H1 (cell line): ENCODE data around the gene CNOT1. TPM values are rescaled to one million over a fixed set of nuclear protein-coding genes. Genes with fewer than 3 reads are reported as not detected.

Experiments
- CTCF ChIA-PET: fragments of 300-600 bp; sonication (Branson Sonifier 250); formaldehyde crosslinking; loops from one replicate; lab custom pipeline; 2021; ENCODE audit not compliant: partially characterized antibody; lab: Charles Lee
- POLR2A ChIA-PET: fragments of 300-600 bp; sonication (Branson Sonifier 250); formaldehyde crosslinking; loops from one replicate; lab custom pipeline; 2021; ENCODE audit warnings: inconsistent platforms; ENCODE audit not compliant: partially characterized antibody; lab: Charles Lee
- DNase-seq, 2 experiments: peaks; one replicate each; pipeline versions ENCODE4 v3.0.0 to v3.0.0-alpha.2; 2010 to 2022; ENCODE audit warnings: low spot score in 2 of 2, low read depth in 1 of 2, mixed read lengths in 1 of 2
- FAIRE-seq: peaks from 2 replicates; lab custom pipeline; 2011; peaks lifted over from hg19 to GRCh38; lab: Jason Lieb, UNC
- H2AFZ ChIP-seq: 2 replicates; pipeline ENCODE4 v1.8.1; 2012; ENCODE audit warnings: low read length, inconsistent platforms
- H2AK5ac ChIP-seq: 2 replicates; pipeline ENCODE4 v1.6.1; 2013; ENCODE audit warnings: low read depth, low read length
- H2BK120ac ChIP-seq: replicated peaks from 2 replicates; pipeline ENCODE3; 2013; ENCODE audit warnings: low read depth, low read length, inconsistent platforms
- H2BK12ac ChIP-seq: 2 replicates; pipeline ENCODE4 v1.6.1; 2013; ENCODE audit warnings: low read depth, low read length
- H2BK15ac ChIP-seq: 2 replicates; pipeline ENCODE4 v1.6.1; 2013; ENCODE audit warnings: low read length
- H2BK20ac ChIP-seq: 2 replicates; pipeline ENCODE4 v1.6.1; 2013; ENCODE audit warnings: low read length
- H2BK5ac ChIP-seq: 2 replicates; pipeline ENCODE4 v1.6.1; 2013; ENCODE audit warnings: low read depth, low read length
- H3K14ac ChIP-seq: 2 replicates; pipeline ENCODE4 v1.6.1; 2013; ENCODE audit warnings: inconsistent platforms; ENCODE audit not compliant: insufficient read length
- H3K18ac ChIP-seq: 2 replicates; pipeline ENCODE4 v1.6.1; 2013; ENCODE audit warnings: low read length; ENCODE audit errors: extremely low read depth
- H3K23ac ChIP-seq: 2 replicates; pipeline ENCODE4 v1.6.1; 2013; ENCODE audit warnings: inconsistent platforms; ENCODE audit not compliant: insufficient read length
- H3K23me2 ChIP-seq: 2 replicates; pipeline ENCODE4 v1.6.1; 2013; ENCODE audit warnings: low read depth, low read length
- H3K27ac ChIP-seq: 2 replicates; pipeline ENCODE4 v1.6.1; 2011; ENCODE audit warnings: low read depth, low read length, inconsistent platforms
- H3K27me3 ChIP-seq, 4 experiments: replicated peaks in 1 of 4; 1 replicate in 1 of 4; 2 replicates in 3 of 4; pipeline versions ENCODE4 v1.6.1 to v1.8.1; 2011 to 2013; ENCODE audit warnings: low read length in 3 of 4, mild to moderate bottlenecking in 3 of 4, inconsistent platforms in 2 of 4, mixed read lengths in 2 of 4, moderate library complexity in 1 of 4; ENCODE audit not compliant: control insufficient read depth in 3 of 4, insufficient read depth in 3 of 4; ENCODE audit errors: extremely low read depth in 1 of 4
- H3K36me3 ChIP-seq, 4 experiments: 2 replicates each; pipeline versions ENCODE4 v1.6.1 to v1.8.1; 2011 to 2013; ENCODE audit warnings: mild to moderate bottlenecking in 4 of 4, low read length in 3 of 4, moderate library complexity in 2 of 4, control low read depth in 1 of 4, inconsistent platforms in 1 of 4; ENCODE audit not compliant: insufficient read depth in 4 of 4, control insufficient read depth in 2 of 4
- H3K4ac ChIP-seq: replicated peaks from 2 replicates; pipeline ENCODE3; 2013; ENCODE audit warnings: low read length, low read depth, mixed read lengths, inconsistent platforms; ENCODE audit not compliant: insufficient read length
- H3K4me1 ChIP-seq, 4 experiments: replicated peaks in 1 of 4; 1 replicate in 1 of 4; 2 replicates in 3 of 4; pipeline versions ENCODE4 v1.6.1 to v1.8.1; 2011 to 2013; ENCODE audit warnings: low read length in 3 of 4, inconsistent platforms in 2 of 4, mixed read lengths in 1 of 4; ENCODE audit not compliant: insufficient read depth in 4 of 4, control insufficient read depth in 3 of 4
- H3K4me2 ChIP-seq, 2 experiments: 2 replicates each; pipeline versions ENCODE4 v1.6.1 to v1.8.1; 2011 to 2013; ENCODE audit warnings: low read depth in 2 of 2, low read length in 2 of 2, control low read depth in 1 of 2, inconsistent platforms in 1 of 2, mild to moderate bottlenecking in 1 of 2; ENCODE audit not compliant: insufficient read depth in 1 of 2
- H3K4me3 ChIP-seq, 4 experiments: fragments of 200-600, 300-600 bp in 1 of 4; sonication (generic), shearing (Covaris generic), sonication (Bioruptor Twin) in 1 of 4; 2 replicates each; pipeline versions ENCODE4 v1.5.1 to v1.8.1; 2011 to 2016; ENCODE audit warnings: low read length in 4 of 4, low read depth in 3 of 4, control low read depth in 2 of 4, inconsistent platforms in 2 of 4, mild to moderate bottlenecking in 2 of 4, mixed read lengths in 1 of 4, moderate library complexity in 1 of 4; ENCODE audit not compliant: insufficient read depth in 2 of 4; ENCODE audit errors: extremely low read depth in 1 of 4
- H3K56ac ChIP-seq: replicated peaks from 2 replicates; pipeline ENCODE3; 2013; ENCODE audit warnings: low read depth, mild to moderate bottlenecking, mixed read lengths, low read length, inconsistent platforms; ENCODE audit not compliant: insufficient read length
- H3K79me1 ChIP-seq: 2 replicates; pipeline ENCODE4 v1.6.1; 2013; ENCODE audit warnings: low read depth, low read length, control low read depth
- H3K79me2 ChIP-seq, 2 experiments: 2 replicates each; pipeline versions ENCODE4 v1.6.1 to v1.8.1; 2012 to 2013; ENCODE audit warnings: low read length in 2 of 2, mild to moderate bottlenecking in 2 of 2, inconsistent platforms in 1 of 2; ENCODE audit not compliant: insufficient read depth in 2 of 2, control insufficient read depth in 1 of 2
- H3K9ac ChIP-seq, 4 experiments: replicated peaks in 1 of 4; 1 replicate in 1 of 4; 2 replicates in 3 of 4; pipeline versions ENCODE4 v1.6.1 to v1.8.1; 2011 to 2013; ENCODE audit warnings: low read depth in 3 of 4, low read length in 3 of 4, control low read depth in 2 of 4, mild to moderate bottlenecking in 2 of 4, moderate library complexity in 2 of 4, inconsistent platforms in 1 of 4; ENCODE audit errors: extremely low read depth in 1 of 4
- H3K9me3 ChIP-seq, 2 experiments: 2 replicates each; pipeline versions ENCODE4 v1.6.1 to v1.8.1; 2012 to 2013; ENCODE audit warnings: mild to moderate bottlenecking in 2 of 2, moderate library complexity in 2 of 2, control low read depth in 1 of 2, inconsistent platforms in 1 of 2, low read depth in 1 of 2, low read length in 1 of 2, mixed read lengths in 1 of 2; ENCODE audit not compliant: insufficient read depth in 2 of 2
- H4K20me1 ChIP-seq, 2 experiments: replicated peaks in 1 of 2; 2 replicates each; pipeline versions ENCODE3 to v1.8.1; 2011 to 2013; ENCODE audit warnings: inconsistent platforms in 2 of 2, low read length in 2 of 2, mild to moderate bottlenecking in 1 of 2; ENCODE audit not compliant: insufficient read depth in 2 of 2, control insufficient read depth in 1 of 2
- H4K5ac ChIP-seq: 2 replicates; pipeline ENCODE4 v1.6.1; 2013; ENCODE audit warnings: low read length, low read depth, mixed read lengths, inconsistent platforms; ENCODE audit not compliant: insufficient read length
- H4K8ac ChIP-seq: 2 replicates; pipeline ENCODE4 v1.8.0; 2013; ENCODE audit warnings: mild to moderate bottlenecking, moderate library complexity, low read length, inconsistent platforms; ENCODE audit not compliant: insufficient read depth; ENCODE audit errors: extremely low read depth
- H4K91ac ChIP-seq: replicated peaks from 2 replicates; pipeline ENCODE3; 2013; ENCODE audit warnings: low read length, mixed read lengths, inconsistent platforms; ENCODE audit not compliant: insufficient read length
- ATF2 ChIP-seq: IDR thresholded peaks from 2 replicates; pipeline ENCODE4 v1.6.1; 2012; ENCODE audit warnings: low read length, inconsistent platforms
- BACH1 ChIP-seq: IDR thresholded peaks from 2 replicates; pipeline ENCODE4 v1.6.1; 2012; ENCODE audit warnings: low read length, improper control_type of control experiment
- CBX5 ChIP-seq: fragments of 300-800, 300-1000 bp; sonication (generic); IDR thresholded peaks from 2 replicates; pipeline ENCODE4 v1.7.1; 2016; ENCODE audit warnings: antibody characterized with exemption, low read length, low read depth
- CBX8 ChIP-seq: fragments of 300-800, 300-1000 bp; sonication (generic); IDR thresholded peaks from 2 replicates; pipeline ENCODE4 v1.7.1; 2016; ENCODE audit warnings: low read depth, low read length, borderline replicate concordance
- CHD1 ChIP-seq: IDR thresholded peaks from 2 replicates; pipeline ENCODE4 v1.6.1; 2012; ENCODE audit warnings: low read depth, low read length, improper control_type of control experiment
- CREB1 ChIP-seq: IDR thresholded peaks from 2 replicates; pipeline ENCODE4 v1.6.1; 2012; ENCODE audit warnings: inconsistent platforms
- CTBP2 ChIP-seq: IDR thresholded peaks from 2 replicates; pipeline ENCODE4 v1.7.0; 2011; ENCODE audit warnings: borderline replicate concordance, mild to moderate bottlenecking, moderate library complexity, mixed read lengths, low read length; ENCODE audit not compliant: insufficient read depth, insufficient read length
- NANOG ChIP-seq: IDR thresholded peaks from 2 replicates; pipeline ENCODE4 v1.6.1; 2011; ENCODE audit warnings: low read length, low read depth, mild to moderate bottlenecking, inconsistent platforms; ENCODE audit not compliant: insufficient read depth, poor library complexity, severe bottlenecking
- POLR2AphosphoS5 ChIP-seq: IDR thresholded peaks from 2 replicates; pipeline ENCODE4 v1.6.1; 2011; ENCODE audit warnings: low read depth, low read length
- RAD21 ChIP-seq, 2 experiments: IDR thresholded peaks in 1 of 2; conservative IDR thresholded peaks in 1 of 2; 2 replicates each; pipeline ENCODE4 v1.6.1; 2011; ENCODE audit warnings: low read depth in 2 of 2, low read length in 2 of 2, improper control_type of control experiment in 1 of 2, inconsistent platforms in 1 of 2, mild to moderate bottlenecking in 1 of 2, moderate library complexity in 1 of 2
- RXRA ChIP-seq: IDR thresholded peaks from 2 replicates; pipeline ENCODE4 v1.6.1; 2011; ENCODE audit warnings: low read depth, mild to moderate bottlenecking, low read length, moderate library complexity; ENCODE audit not compliant: insufficient read depth
- SIX5 ChIP-seq: IDR thresholded peaks from 2 replicates; pipeline ENCODE4 v1.6.1; 2011; ENCODE audit warnings: mild to moderate bottlenecking, low read depth, low read length
- YY1 ChIP-seq: IDR thresholded peaks from 2 replicates; pipeline ENCODE4 v1.6.1; 2011; ENCODE audit warnings: low read depth, mild to moderate bottlenecking, low read length
- WGBS, 2 experiments: shearing (Covaris generic) in 1 of 2; methylation state at CpG; one replicate each; pipeline versions ENCODE4 v1.1.6 to v1.1.7; 2013 to 2015; ENCODE audit warnings: low lambda C conversion rate in 2 of 2, mixed read lengths in 2 of 2, inconsistent platforms in 1 of 2, low coverage in 1 of 2, missing lambda C conversion rate in 1 of 2; ENCODE audit not compliant: insufficient replicate concordance in 2 of 2, insufficient coverage in 1 of 2, insufficient read length in 1 of 2; ENCODE audit errors: extremely low coverage in 1 of 2, missing lambda C conversion rate in 1 of 2; 5-methylcytosine and 5-hydroxymethylcytosine counted together
- polyA plus RNA-seq, 7 experiments: library from polyadenylated mRNA; depleted of rRNA in 3 of 7; stranded (reverse) in 5 of 7; unstranded in 2 of 7; fragments of >200 nt in 5 of 7; fragments of 200-250 nt in 2 of 7; gene quantifications; 1 replicate in 5 of 7; 2 replicates in 1 of 7; 4 replicates in 1 of 7; pipeline versions ENCODE4 v1.2.1 to v1.2.3, GENCODE V29; 2011 to 2013; ENCODE audit warnings: missing spikeins in 2 of 7, mixed read lengths in 2 of 7
- total RNA-seq: library from RNA; stranded (reverse); fragmentation: NEBNext Ultra II Directional; extraction: Animal tissue kit (Norgen Biotek cat#: 25700); gene quantifications from 2 replicates; pipeline ENCODE4 v1.2.1, GENCODE V29; 2021

CNOT1 gene
- total and polyA plus RNA-seq, 2 of the 8 experiments (the other 6 are each of a cell fraction or from before 2014, with no cell fraction given), result 306 to 319 TPM

GRCh38 chr16:58582133-58582532 lies 47.5 kb downstream of the CNOT1 start:
- Histone ChIP-seq H2BK12ac (no peak overlapping the region), H4K8ac (no peak overlapping the region), H3K18ac (no peak overlapping the region), H3K79me1 (no peaks in the 10 kb centered on the region), H3K4me1 (no peaks in the 10 kb centered on the region), H3K56ac (no peak overlapping the region), H3K27ac (no peak overlapping the region), H2BK5ac (no peak overlapping the region), H3K9ac (no peak overlapping the region), H3K4me2 (no peak overlapping the region), H2AFZ (no peak overlapping the region), H3K36me3 (peaks cover 42 to 96% (median 75%) of the 10 kb centered on the region in 4 experiments), H3K23ac (no peak overlapping the region), H3K4ac (no peak overlapping the region), H3K4me3 (no peak overlapping the region), H4K91ac (no peak overlapping the region), H3K23me2 (no peaks in the 10 kb centered on the region), H2BK15ac (no peak overlapping the region), H4K5ac (no peak overlapping the region), H3K79me2 (no peaks in the 10 kb centered on the region), H3K9me3 (0 out of 4 replicates have a peak, but pooled peaks cover 0 to 3% of the 10 kb centered on the region in 2 experiments), H2AK5ac (no peak overlapping the region), H4K20me1 (peaks cover 2 to 7% of the 10 kb centered on the region in 2 experiments), H2BK20ac (no peak overlapping the region), H3K14ac (no peak overlapping the region), H3K27me3 (no peaks in the 10 kb centered on the region), H2BK120ac (no peak overlapping the region)
- DNase-seq (no peak), FAIRE-seq (no peak)
- whole genome bisulfite sequencing, 2 experiments, result 92% methylated on average over 6 of the region's 6 CpGs; no CpG with 5 or more reads in 1 of the 2 experiments
- ChIA-PET CTCF (interaction anchor here (0.6 kb wide), 1 partner anchor 851 kb away, joined by 3 read pairs; no protein-coding TSS in a partner anchor), POLR2A (interaction anchor here (0.7 kb wide), 1 partner anchor 16 kb away, joined by 4 read pairs; no protein-coding TSS in a partner anchor)
- no peak for TF ChIP-seq RXRA
- no peak for TF ChIP-seq NANOG
- no peak for TF ChIP-seq BACH1
- no peak for TF ChIP-seq CBX8
- TF ChIP-seq CBX5, result no peak
- TF ChIP-seq CREB1, result no peak
- no peak for TF ChIP-seq SIX5
- TF ChIP-seq ATF2, result no peak
- no peak for TF ChIP-seq RAD21 (IDR thresholded peaks at IDR 0.05 in 1 of 2, conservative IDR thresholded peaks at IDR 0.05 in 1 of 2; ENCODE audit: low read depth in 2 of 2, low read length in 2 of 2)
- TF ChIP-seq YY1, result no peak
- TF ChIP-seq CTBP2, result no peak
- TF ChIP-seq CHD1, result no peak
- TF ChIP-seq POLR2AphosphoS5, result no peak
